ENCODE results near the gene ZNF277. TPM values are rescaled to one million over a fixed set of nuclear protein-coding genes. Genes with fewer than 3 reads are reported as not detected.
A peak's percentile ranks its signal among the peaks of the same experiment; 100 is the strongest.

Gene ZNF277
- total and polyA plus RNA-seq, 2 donors (not counting 3 experiments of a cell fraction or from before 2014, with no cell fraction given) = 7.8 to 22.6 TPM

GRCh38 chr7:112203365-112203739, 3.1 kb upstream of the ZNF277 start:
- Histone ChIP-seq H3K9ac (replicated peaks; ENCODE audit: extremely low read depth, insufficient read depth, low read length) (peak overlapping the region; percentile 96), H3K9me3 (replicated peaks; ENCODE audit: control insufficient read depth, insufficient read depth, low read length) (no peaks in the 10 kb centered on the region), H3K4me3 (replicated peaks in 1 of 3; ENCODE audit: insufficient read depth in 1 of 3, low read depth in 1 of 3, low read length in 3 of 3) (peak overlapping the region; percentile 68 to 98 (median 93)), H2AFZ (ENCODE audit: low read depth, low read length) (no peak overlapping the region), H3K4me1 (ENCODE audit: control insufficient read depth, extremely low read depth, insufficient read depth, low read length) (peaks cover 53% of the 10 kb centered on the region), H3K27ac (ENCODE audit: insufficient read depth, low read depth, low read length) (peak overlapping the region; percentile 83), H3K79me2 (ENCODE audit: control insufficient read depth, insufficient read depth, low read length) (peaks cover 93% of the 10 kb centered on the region), H3K4me2 (ENCODE audit: insufficient read depth, low read length) (peak overlapping the region; percentile 98), H3K36me3 (ENCODE audit: control insufficient read depth in 2 of 2, extremely low read depth in 1 of 2, insufficient read depth in 2 of 2, low read length in 2 of 2) (no peaks in the 10 kb centered on the region), H3K27me3 (ENCODE audit: control insufficient read depth in 2 of 2, insufficient read depth in 2 of 2, low read length in 2 of 2) (no peaks in the 10 kb centered on the region), H4K20me1 (replicated peaks; ENCODE audit: control insufficient read depth, extremely low read depth, insufficient read depth, low read length) (peaks cover 2% of the 10 kb centered on the region), H3K9me1 (replicated peaks; ENCODE audit: control insufficient read depth, extremely low read depth, insufficient read depth, low read length) (peaks cover 2% of the 10 kb centered on the region)
- ChIA-PET POLR2A (interaction anchor here (1.0 to 1.5 kb wide), 2 partner anchors 41 to 71 kb away, joined by 3 to 6 read pairs; no protein-coding TSS in a partner anchor), CTCF (interaction anchor here (1.0 to 3.9 kb wide), 5 partner anchors 11 to 124 kb away, joined by 3 to 12 read pairs (median 3); no protein-coding TSS in a partner anchor)
- no peak for DNase-seq (ENCODE audit: low read depth, low spot score)
- dilution Hi-C loops (cut with MboI; ENCODE audit: extremely low pct_ligation_motif_present, low sequenced_read_pairs) (no loop called here), intact Hi-C loops (cut with micrococcal nuclease) (loop anchor here (10.0 kb wide), 1 partner anchor 369 kb away; no protein-coding TSS in a partner anchor)
- FAIRE-seq = no peak
- BruUV-seq (replicated peaks) = no TSS peak
- TF ChIP-seq EZH2 (IDR thresholded peaks at IDR 0.05; ENCODE audit: borderline replicate concordance, low read depth, low read length, severe bottlenecking) = no peak

- H3K4me2 ChIP-seq (ENCODE audit: insufficient read depth, low read length) = peak overlapping the region; percentile 98
- dilution Hi-C loops (cut with MboI; ENCODE audit: extremely low pct_ligation_motif_present, low sequenced_read_pairs) (no loop called here), intact Hi-C loops (cut with micrococcal nuclease) (loop anchor here (1.0 to 10.0 kb wide), 6 partner anchors 12 to 441 kb away; no protein-coding TSS in a partner anchor)
- peaks cover 2% of the 10 kb centered on the region for H4K20me1 ChIP-seq (replicated peaks; ENCODE audit: control insufficient read depth, extremely low read depth, insufficient read depth, low read length)
- peaks cover 40% of the 10 kb centered on the region for H3K4me1 ChIP-seq (ENCODE audit: control insufficient read depth, extremely low read depth, insufficient read depth, low read length)
- H3K4me3 ChIP-seq (replicated peaks in 1 of 3; ENCODE audit: insufficient read depth in 1 of 3, low read depth in 1 of 3, low read length in 3 of 3) = peak overlapping the region; percentile 68 to 98 (median 93)
- H3K27ac ChIP-seq (ENCODE audit: insufficient read depth, low read depth, low read length) = peak overlapping the region; percentile 83
- H3K9me1 ChIP-seq (replicated peaks; ENCODE audit: control insufficient read depth, extremely low read depth, insufficient read depth, low read length) = peaks cover 2% of the 10 kb centered on the region
- DNase-seq (ENCODE audit: low read depth, low spot score) (peak; percentile 45), FAIRE-seq (no peak)
- no peaks in the 10 kb centered on the region for H3K36me3 ChIP-seq (ENCODE audit: control insufficient read depth in 2 of 2, extremely low read depth in 1 of 2, insufficient read depth in 2 of 2, low read length in 2 of 2)
- H2AFZ ChIP-seq (ENCODE audit: low read depth, low read length) = no peak overlapping the region
- BruUV-seq (replicated peaks) = TSS peak; percentile 73
- TF ChIP-seq POLR2A (IDR thresholded peaks at IDR 0.05; ENCODE audit: low read depth, low read length) (peak; percentile 7), FOS (IDR thresholded peaks at IDR 0.05; ENCODE audit: borderline replicate concordance, insufficient read depth, low read length) (no peak)
- CTCF ChIA-PET = interaction anchor here (0.7 to 3.9 kb wide), 8 partner anchors 13 to 125 kb away, joined by 3 to 12 read pairs (median 4); no protein-coding TSS in a partner anchor
- no peaks in the 10 kb centered on the region for H3K27me3 ChIP-seq (ENCODE audit: control insufficient read depth in 2 of 2, insufficient read depth in 2 of 2, low read length in 2 of 2)
- no peaks in the 10 kb centered on the region for H3K9me3 ChIP-seq (replicated peaks; ENCODE audit: control insufficient read depth, insufficient read depth, low read length)
- POLR2A ChIA-PET = interaction anchor here (0.7 to 3.4 kb wide), 6 partner anchors 12 to 305 kb away, joined by 3 to 14 read pairs (median 4); partner anchors contain the start of gene IFRD1
- peaks cover 84% of the 10 kb centered on the region for H3K79me2 ChIP-seq (ENCODE audit: control insufficient read depth, insufficient read depth, low read length)
- H3K9ac ChIP-seq (replicated peaks; ENCODE audit: extremely low read depth, insufficient read depth, low read length) = peak overlapping the region; percentile 96
These were observed 1.8 kb upstream of the ZNF277 start for GRCh38 chr7:112204499-112205342.

Data from endothelial cell of umbilical vein (primary cell).